Stimulated activated CD4-positive, alpha-beta T cell treated with anti-CD3 and anti-CD28 coated beads, Interleukin-4, amount 100 ng/mL, for 1 hour (primary cell): ENCODE measurements around the gene RASGRP4.
"Not testable (repeated sequence)": the region's sequence is repeated elsewhere in the genome, so short reads cannot be mapped to it uniquely, and the experiment has no call there.

Experiments
- DNase-seq: peaks from one replicate; pipeline ENCODE4 v3.0.0-alpha.2; 2020

Gene RASGRP4

DNA sequence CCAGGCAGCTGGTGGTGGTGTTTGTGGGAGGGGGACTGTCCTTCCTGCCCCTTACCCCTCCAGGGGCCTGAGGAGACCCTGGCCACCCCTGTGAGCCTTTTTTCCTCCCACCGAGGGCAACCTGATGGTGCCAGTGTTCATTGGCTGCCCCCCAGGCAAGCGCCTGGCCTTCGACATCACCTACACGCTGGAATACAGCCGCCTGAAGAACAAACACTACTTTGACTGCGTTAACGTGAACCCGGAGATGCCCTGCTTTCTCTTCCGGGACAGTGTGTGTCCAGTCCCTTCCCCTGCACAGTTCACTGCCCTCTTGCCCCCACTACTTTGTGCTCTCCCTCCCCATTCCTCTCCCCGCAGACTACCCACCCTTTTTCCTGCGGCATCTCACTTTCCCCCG, 59.0 kb downstream of the RASGRP4 start:
- no peak for DNase-seq

- not testable (repeated sequence) for DNase-seq
Measured at GRCh38 chr19:38362946-38363688, 62.9 kb downstream of the RASGRP4 start.

GRCh38 chr19:38362076-38362945, 63.7 kb downstream of the RASGRP4 start:
- DNase-seq, result peak; percentile 70

DNA sequence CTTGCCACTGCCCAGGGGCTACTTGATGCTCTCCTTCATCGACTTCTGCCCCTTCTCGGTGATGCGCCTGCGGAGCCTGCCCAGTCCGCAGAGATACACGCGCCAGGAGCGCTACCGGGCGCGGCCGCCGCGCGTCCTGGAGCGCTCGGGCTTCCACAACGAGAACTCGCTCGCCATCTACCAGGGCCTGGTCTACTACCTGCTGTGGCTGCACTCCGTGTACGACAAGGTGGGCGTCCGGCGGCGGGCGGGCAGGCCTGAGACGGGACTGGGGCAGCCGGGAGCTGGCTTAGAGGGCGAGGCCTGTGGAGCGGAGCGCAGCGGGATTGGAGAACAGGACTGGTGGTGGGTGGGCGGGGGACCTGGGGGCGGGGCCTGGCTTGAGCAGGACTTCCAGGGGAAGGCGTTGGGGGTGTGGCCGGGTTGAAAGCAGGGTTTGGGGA, 64.4 kb downstream of the RASGRP4 start:
- DNase-seq, result peak; percentile 64

DNA sequence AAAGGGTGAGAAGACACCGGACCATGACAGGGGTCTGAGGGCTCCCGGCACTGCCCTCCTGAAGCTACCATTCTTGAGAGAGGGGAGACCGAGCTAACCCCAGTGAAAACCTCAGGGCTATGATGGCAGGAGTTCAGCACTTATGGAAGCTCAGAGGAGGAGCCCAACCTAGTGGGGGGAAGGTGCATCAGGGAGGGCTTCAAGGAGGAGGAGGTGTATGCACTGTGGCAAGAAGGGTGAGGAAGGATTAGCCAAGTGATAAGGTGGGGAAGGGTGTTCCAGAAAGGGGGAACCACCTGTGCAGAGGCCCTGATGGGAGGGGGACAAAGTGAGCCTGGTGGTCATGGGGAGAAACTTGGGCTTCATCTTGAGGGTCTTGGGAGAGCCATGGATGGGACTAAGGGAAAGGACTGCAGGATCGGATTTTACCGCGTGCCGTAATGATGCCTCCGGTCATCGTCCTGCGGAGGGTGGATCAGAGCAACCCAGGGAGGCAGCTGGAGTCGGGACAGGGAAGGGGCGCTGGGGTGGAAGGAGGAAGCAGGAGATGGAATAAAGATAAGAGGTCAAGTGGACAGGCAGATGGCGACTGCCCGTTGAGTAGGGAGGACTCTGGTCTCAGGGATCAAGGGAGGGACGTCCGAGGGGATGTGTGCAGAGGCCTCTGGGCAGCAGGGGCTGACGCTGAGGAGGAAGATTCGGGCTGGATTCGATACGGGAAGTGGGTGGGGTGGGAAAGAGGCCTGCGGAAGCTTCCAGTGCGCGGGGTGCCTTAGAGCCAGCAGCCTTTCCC, 65.0 kb downstream of the RASGRP4 start:
- no peak for DNase-seq

DNA sequence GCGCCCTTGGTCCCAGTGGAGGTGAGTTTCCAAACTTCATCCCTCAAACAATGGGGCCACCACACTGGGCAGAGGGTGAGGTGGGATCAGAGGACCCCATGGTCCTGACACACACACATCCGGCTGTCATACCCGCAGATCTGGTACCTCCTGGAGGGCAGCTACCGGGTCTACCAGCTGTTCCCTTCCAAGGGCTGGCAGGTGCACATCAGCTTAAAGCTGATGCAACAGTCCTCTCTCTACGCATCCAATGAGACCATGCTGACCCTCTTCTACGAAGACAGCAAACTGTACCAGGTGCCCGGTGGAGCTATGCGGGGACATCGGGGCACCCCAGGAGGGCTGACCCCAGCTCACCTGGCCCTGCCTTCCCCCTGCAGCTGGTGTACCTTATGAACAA, 65.7 kb downstream of the RASGRP4 start:
- DNase-seq, result no peak

- no peak for DNase-seq
Measured at GRCh38 chr19:38359242-38360021, 66.6 kb downstream of the RASGRP4 start.
